SK-N-MC (cell line): ENCODE data around the gene ARSH.
"Not testable (repeated sequence)": the region's sequence is repeated elsewhere in the genome, so short reads cannot be mapped to it uniquely, and the experiment has no call there.

Experiments
- DNase-seq: peaks from one replicate; pipeline ENCODE4 v3.0.0-alpha.2; 2011; ENCODE audit warnings: low read depth, low spot score
- H3K27ac ChIP-seq: fragments of 200-600 bp; sonication (generic); 2 replicates; pipeline ENCODE4 v1.5.1; 2016; ENCODE audit warnings: mixed run types
- H3K36me3 ChIP-seq: fragments of 200-600 bp; sonication (generic); 2 replicates; pipeline ENCODE4 v1.6.1; 2017; ENCODE audit warnings: antibody characterized with exemption, low read length, mixed read lengths; ENCODE audit not compliant: insufficient read depth
- H3K4me3 ChIP-seq: fragments of 200-600 bp; sonication (generic); 2 replicates; pipeline ENCODE4 v1.5.1; 2016
- H3K9ac ChIP-seq: fragments of 200-600 bp; sonication (generic); 2 replicates; pipeline ENCODE4 v1.8.0; 2017; ENCODE audit warnings: mixed run types, mixed read lengths; ENCODE audit not compliant: insufficient read length
- H3K9me3 ChIP-seq: fragments of 200-600 bp; sonication (generic); 2 replicates; pipeline ENCODE4 v1.6.1; 2017; ENCODE audit warnings: low read depth, mild to moderate bottlenecking, antibody characterized with exemption, low read length, moderate library complexity, mixed read lengths
- EZH2 ChIP-seq: fragments of 200-600 bp; sonication (generic); IDR thresholded peaks from one replicate; pipeline ENCODE4 v1.6.1; 2017; ENCODE audit warnings: antibody characterized with exemption
- FOXP2 ChIP-seq: optimal IDR thresholded peaks from 2 replicates; pipeline ENCODE3; 2011; ENCODE audit warnings: mild to moderate bottlenecking, moderate library complexity; ENCODE audit not compliant: insufficient read depth; ENCODE audit errors: extremely low read length, control extremely low read depth
- POLR2AphosphoS5 ChIP-seq: IDR thresholded peaks from 2 replicates; pipeline ENCODE4 v1.6.1; 2012; ENCODE audit warnings: mild to moderate bottlenecking, low read depth, low read length, borderline replicate concordance

ARSH gene

DNA sequence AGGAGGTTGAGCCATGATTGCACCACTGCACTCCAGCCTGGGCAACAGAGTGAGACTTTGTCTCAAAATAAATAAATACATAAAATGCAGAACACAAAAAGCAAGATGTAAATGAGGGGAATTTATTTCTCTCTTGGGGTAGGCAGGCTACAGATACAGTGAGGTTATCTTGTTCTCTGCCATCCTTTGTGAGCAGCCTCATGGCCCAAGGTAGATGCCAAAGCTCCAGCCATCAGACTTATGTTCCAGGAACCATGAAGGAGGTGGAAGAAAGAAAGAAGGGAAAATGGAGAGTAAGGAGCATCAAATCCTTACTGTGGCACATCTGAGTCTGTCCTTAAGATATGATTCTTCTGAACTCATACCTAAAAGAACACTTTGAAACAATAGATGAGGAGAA is 11.1 kb downstream of the ARSH start:
- TF ChIP-seq POLR2AphosphoS5 (no peak), FOXP2 (no peak), EZH2 (no peak)
- DNase-seq: no peak
- Histone ChIP-seq H3K9ac (no peak overlapping the region), H3K9me3 (no peaks in the 10 kb centered on the region), H3K4me3 (no peak overlapping the region), H3K27ac (no peak overlapping the region), H3K36me3 (no peaks in the 10 kb centered on the region)

GRCh38 chrX:3024176-3024575 is 17.8 kb downstream of the ARSH start:
- DNase-seq: no peak
- no peak for TF ChIP-seq FOXP2
- no peak for TF ChIP-seq EZH2
- TF ChIP-seq POLR2AphosphoS5: no peak
- Histone ChIP-seq H3K4me3 (no peak overlapping the region), H3K9me3 (no peaks in the 10 kb centered on the region), H3K9ac (no peak overlapping the region), H3K27ac (no peak overlapping the region), H3K36me3 (no peaks in the 10 kb centered on the region)

- Histone ChIP-seq H3K9ac (no peak overlapping the region), H3K27ac (no peak overlapping the region), H3K4me3 (no peak overlapping the region), H3K36me3 (no peaks in the 10 kb centered on the region), H3K9me3 (no peaks in the 10 kb centered on the region)
- no peak for TF ChIP-seq EZH2
- no peak for TF ChIP-seq POLR2AphosphoS5
- no peak for TF ChIP-seq FOXP2
- DNase-seq: peak; percentile 1
Observed at GRCh38 chrX:3026074-3026815, 19.9 kb downstream of the ARSH start.

DNA sequence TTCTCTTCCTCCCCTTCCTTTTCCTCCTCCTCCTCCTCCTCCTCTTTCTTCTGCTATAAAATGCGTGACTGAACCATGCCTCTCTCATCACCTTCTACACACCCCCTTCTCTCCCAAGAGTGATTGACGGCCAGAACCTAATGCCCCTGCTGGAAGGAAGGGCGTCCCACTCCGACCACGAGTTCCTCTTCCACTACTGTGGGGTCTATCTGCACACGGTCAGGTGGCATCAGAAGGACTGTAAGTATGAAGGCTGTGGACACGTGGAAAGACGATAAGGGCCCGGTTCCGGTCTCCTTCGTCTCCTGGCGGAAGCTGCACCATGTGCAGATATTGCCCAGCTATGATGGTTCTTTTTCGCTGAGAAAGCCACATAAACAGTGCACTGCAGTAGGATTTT is 22.8 kb downstream of the ARSH start:
- H3K4me3 ChIP-seq: no peak overlapping the region
- DNase-seq: no peak
- no peaks in the 10 kb centered on the region for H3K36me3 ChIP-seq
- H3K27ac ChIP-seq: no peak overlapping the region
- TF ChIP-seq POLR2AphosphoS5: no peak
- TF ChIP-seq EZH2: no peak
- no peak for TF ChIP-seq FOXP2
- no peaks in the 10 kb centered on the region for H3K9me3 ChIP-seq
- no peak overlapping the region for H3K9ac ChIP-seq

GRCh38 chrX:3037218-3037617 is 30.9 kb downstream of the ARSH start:
- no peaks in the 10 kb centered on the region for H3K36me3 ChIP-seq

GRCh38 chrX:3044196-3044595 is 37.9 kb downstream of the ARSH start:
- DNase-seq: no peak
- no peak overlapping the region for H3K27ac ChIP-seq
- no peak overlapping the region for H3K4me3 ChIP-seq
- H3K9me3 ChIP-seq: no peaks in the 10 kb centered on the region
- TF ChIP-seq FOXP2: no peak
- TF ChIP-seq POLR2AphosphoS5: no peak
- TF ChIP-seq EZH2: no peak
- no peak overlapping the region for H3K9ac ChIP-seq
- no peaks in the 10 kb centered on the region for H3K36me3 ChIP-seq

More at GRCh38 chrX:3037218-3037617, 30.9 kb downstream of the ARSH start:
- Histone ChIP-seq H3K27ac (no peak overlapping the region), H3K4me3 (no peak overlapping the region), H3K9me3 (no peaks in the 10 kb centered on the region), H3K9ac (no peak overlapping the region)
- TF ChIP-seq EZH2 (no peak), POLR2AphosphoS5 (no peak), FOXP2 (no peak)
- no peak for DNase-seq

- H3K9ac ChIP-seq: no peak overlapping the region
- H3K27ac ChIP-seq: no peak overlapping the region
- no peak for DNase-seq
- H3K36me3 ChIP-seq: no peaks in the 10 kb centered on the region
- no peak for TF ChIP-seq FOXP2
- TF ChIP-seq EZH2: no peak
- TF ChIP-seq POLR2AphosphoS5: no peak
- no peaks in the 10 kb centered on the region for H3K9me3 ChIP-seq
- H3K4me3 ChIP-seq: no peak overlapping the region
Observed at GRCh38 chrX:3044671-3045070, 38.3 kb downstream of the ARSH start.

DNA sequence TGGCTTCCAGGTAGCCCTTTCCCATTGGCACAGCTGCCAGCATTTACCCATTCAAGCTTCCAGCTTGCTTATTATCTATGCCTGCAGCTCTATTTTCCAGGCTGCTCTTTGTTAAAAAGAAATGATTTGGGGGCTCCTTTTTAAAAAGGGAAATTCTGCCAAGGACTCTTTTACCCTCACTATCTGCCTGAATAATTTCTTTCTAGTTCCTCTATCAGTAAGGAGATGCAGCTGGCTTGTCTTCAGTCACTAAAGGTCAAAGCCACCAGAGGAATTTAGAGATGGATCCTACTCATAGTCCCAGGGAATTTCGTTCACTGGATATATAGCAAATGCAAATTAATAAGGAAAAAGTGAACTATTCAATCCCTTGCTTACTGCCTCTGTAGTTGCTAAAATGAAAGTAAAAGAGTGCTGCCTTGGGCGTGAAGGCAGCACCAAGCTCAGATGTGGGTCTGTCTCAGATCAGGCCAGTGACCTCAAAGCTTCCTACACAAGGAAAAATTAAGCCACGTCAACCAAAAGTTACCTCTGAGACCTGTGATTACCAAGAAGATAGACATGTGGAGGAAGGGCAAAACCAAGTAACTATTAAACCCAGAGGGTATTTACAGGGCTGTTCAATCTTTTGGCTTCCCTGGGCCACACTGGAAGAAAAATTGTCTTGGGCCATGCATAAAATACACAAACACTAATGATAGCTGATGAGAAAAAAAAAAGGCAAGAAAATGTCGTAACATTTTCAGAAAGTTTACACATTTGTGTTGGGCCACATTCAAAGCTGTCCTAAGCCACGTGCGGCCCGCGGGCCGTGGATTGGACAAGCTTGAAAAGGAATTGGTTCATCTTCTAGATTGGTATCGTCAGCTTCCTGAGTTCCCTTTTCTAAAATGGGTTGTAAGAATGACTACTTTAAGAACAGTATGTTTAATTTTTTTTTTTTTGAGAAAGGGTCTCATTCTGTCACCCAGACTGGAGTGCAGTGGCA is 40.2 kb downstream of the ARSH start:
- Histone ChIP-seq H3K9ac (no peak overlapping the region), H3K27ac (no peak overlapping the region), H3K36me3 (no peaks in the 10 kb centered on the region), H3K4me3 (no peak overlapping the region), H3K9me3 (no peaks in the 10 kb centered on the region)
- TF ChIP-seq FOXP2 (no peak), POLR2AphosphoS5 (no peak), EZH2 (no peak)
- no peak for DNase-seq

GRCh38 chrX:3050523-3051175 is 44.3 kb downstream of the ARSH start:
- H3K36me3 ChIP-seq, H3K9me3 ChIP-seq, H3K9ac ChIP-seq, H3K4me3 ChIP-seq, DNase-seq, H3K27ac ChIP-seq: not testable (repeated sequence)
